ENCODE measurements around the gene ARHGAP31.

DNA sequence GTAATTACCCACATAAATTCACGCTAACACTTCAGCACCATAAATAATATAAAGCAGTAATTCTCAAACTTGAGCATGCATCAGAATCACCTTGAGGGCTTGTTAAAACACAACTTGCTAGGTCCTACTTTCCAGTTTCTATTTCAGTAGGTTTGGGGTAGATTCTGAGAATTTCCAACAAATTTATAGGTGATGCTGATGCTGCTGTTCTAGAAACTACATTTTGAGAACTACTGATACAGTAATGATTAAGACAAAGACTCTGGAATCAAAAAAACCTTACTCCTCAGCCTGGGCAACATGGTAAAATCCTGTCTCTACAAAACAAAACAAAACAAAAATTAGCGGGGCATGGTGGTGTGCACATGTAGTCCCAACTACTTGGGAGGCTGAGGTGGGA is 150.4 kb downstream of the ARHGAP31 start:
- TF ChIP-seq, protein P1, sequence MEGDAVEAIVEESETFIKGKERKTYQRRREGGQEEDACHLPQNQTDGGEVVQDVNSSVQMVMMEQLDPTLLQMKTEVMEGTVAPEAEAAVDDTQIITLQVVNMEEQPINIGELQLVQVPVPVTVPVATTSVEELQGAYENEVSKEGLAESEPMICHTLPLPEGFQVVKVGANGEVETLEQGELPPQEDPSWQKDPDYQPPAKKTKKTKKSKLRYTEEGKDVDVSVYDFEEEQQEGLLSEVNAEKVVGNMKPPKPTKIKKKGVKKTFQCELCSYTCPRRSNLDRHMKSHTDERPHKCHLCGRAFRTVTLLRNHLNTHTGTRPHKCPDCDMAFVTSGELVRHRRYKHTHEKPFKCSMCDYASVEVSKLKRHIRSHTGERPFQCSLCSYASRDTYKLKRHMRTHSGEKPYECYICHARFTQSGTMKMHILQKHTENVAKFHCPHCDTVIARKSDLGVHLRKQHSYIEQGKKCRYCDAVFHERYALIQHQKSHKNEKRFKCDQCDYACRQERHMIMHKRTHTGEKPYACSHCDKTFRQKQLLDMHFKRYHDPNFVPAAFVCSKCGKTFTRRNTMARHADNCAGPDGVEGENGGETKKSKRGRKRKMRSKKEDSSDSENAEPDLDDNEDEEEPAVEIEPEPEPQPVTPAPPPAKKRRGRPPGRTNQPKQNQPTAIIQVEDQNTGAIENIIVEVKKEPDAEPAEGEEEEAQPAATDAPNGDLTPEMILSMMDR (IDR thresholded peaks at IDR 0.05): no peak
- TF ChIP-seq POLR2A (IDR thresholded peaks at IDR 0.05): no peak

Measured in right lobe of liver (tissue), 4 donors.